H9 (cell line): ENCODE results near the gene DICER1. TPM values are rescaled to one million over a fixed set of nuclear protein-coding genes. Genes with fewer than 3 reads are reported as not detected.

Source experiments
- DNase-seq: peaks from one replicate; pipeline ENCODE4 v3.0.0-alpha.2; 2017
- H2AFZ ChIP-seq: one replicate; pipeline ENCODE4 v1.6.1; 2013; ENCODE audit warnings: mild to moderate bottlenecking, low read length, control low read depth, moderate library complexity
- H2AK5ac ChIP-seq: 2 replicates; pipeline ENCODE4 v1.6.1; 2013; ENCODE audit warnings: low read length, control low read depth, mixed read lengths; ENCODE audit not compliant: insufficient read length
- H2BK120ac ChIP-seq: one replicate; pipeline ENCODE4 v1.6.1; 2013; ENCODE audit warnings: low read depth, mild to moderate bottlenecking, low read length, control low read depth, inconsistent platforms; ENCODE audit not compliant: poor library complexity, severe bottlenecking
- H2BK12ac ChIP-seq: 2 replicates; pipeline ENCODE4 v1.6.1; 2013; ENCODE audit warnings: low read length, control low read depth, mixed read lengths, low read depth; ENCODE audit not compliant: insufficient read length
- H2BK15ac ChIP-seq: 2 replicates; pipeline ENCODE4 v1.6.1; 2013; ENCODE audit warnings: low read depth, low read length, control low read depth
- H2BK20ac ChIP-seq: one replicate; pipeline ENCODE4 v1.6.1; 2013; ENCODE audit warnings: low read depth, mild to moderate bottlenecking, low read length, control low read depth, inconsistent platforms; ENCODE audit not compliant: poor library complexity, severe bottlenecking
- H2BK5ac ChIP-seq: 2 replicates; pipeline ENCODE4 v1.6.1; 2013; ENCODE audit warnings: low read length, control low read depth, mixed read lengths; ENCODE audit not compliant: insufficient read length
- H3K14ac ChIP-seq: 2 replicates; pipeline ENCODE4 v1.6.1; 2013; ENCODE audit warnings: low read length, control low read depth; ENCODE audit not compliant: insufficient read depth
- H3K18ac ChIP-seq: 2 replicates; pipeline ENCODE4 v1.6.1; 2013; ENCODE audit warnings: low read depth, mild to moderate bottlenecking, mixed read lengths, low read length, control low read depth; ENCODE audit not compliant: insufficient read length
- H3K23ac ChIP-seq: 2 replicates; pipeline ENCODE4 v1.6.1; 2013; ENCODE audit warnings: low read length, control low read depth, mixed read lengths, low read depth; ENCODE audit not compliant: insufficient read length
- H3K23me2 ChIP-seq: 2 replicates; pipeline ENCODE4 v1.6.1; 2013; ENCODE audit warnings: low read depth, mild to moderate bottlenecking, mixed read lengths, low read length, control low read depth; ENCODE audit not compliant: insufficient read length, poor library complexity, severe bottlenecking
- H3K27ac ChIP-seq: 2 replicates; pipeline ENCODE4 v1.5.1; 2013; ENCODE audit warnings: low read length, control low read depth, mixed read lengths, low read depth; ENCODE audit not compliant: insufficient read length
- H3K27me3 ChIP-seq: 2 replicates; pipeline ENCODE4 v1.6.1; 2013; ENCODE audit warnings: low read length, control low read depth, inconsistent platforms; ENCODE audit not compliant: insufficient read depth
- H3K4ac ChIP-seq: 2 replicates; pipeline ENCODE4 v1.6.1; 2013; ENCODE audit warnings: low read depth, mild to moderate bottlenecking, control low read depth, inconsistent platforms, low read length, moderate library complexity
- H3K4me1 ChIP-seq: 2 replicates; pipeline ENCODE4 v1.6.1; 2013; ENCODE audit warnings: low read length, control low read depth, inconsistent platforms; ENCODE audit not compliant: insufficient read depth
- H3K4me2 ChIP-seq: 2 replicates; pipeline ENCODE4 v1.6.1; 2013; ENCODE audit warnings: low read length, control low read depth, mixed read lengths; ENCODE audit not compliant: insufficient read length, insufficient read depth
- H3K56ac ChIP-seq: 2 replicates; pipeline ENCODE4 v1.6.1; 2013; ENCODE audit warnings: low read depth, mild to moderate bottlenecking, mixed read lengths, low read length, control low read depth; ENCODE audit not compliant: insufficient read length
- H3K79me1 ChIP-seq: 2 replicates; pipeline ENCODE4 v1.6.1; 2013; ENCODE audit warnings: low read depth, mild to moderate bottlenecking, moderate library complexity, low read length, control low read depth, inconsistent platforms; ENCODE audit not compliant: insufficient read depth, poor library complexity, severe bottlenecking
- H3K79me2 ChIP-seq: 2 replicates; pipeline ENCODE4 v1.6.1; 2013; ENCODE audit warnings: low read length, control low read depth, inconsistent platforms; ENCODE audit not compliant: insufficient read depth
- H3K9ac ChIP-seq: 2 replicates; pipeline ENCODE4 v1.6.1; 2013; ENCODE audit warnings: low read length, control low read depth, mixed read lengths; ENCODE audit not compliant: insufficient read length; ENCODE audit errors: extremely low read depth
- H3K9me3 ChIP-seq: one replicate; pipeline ENCODE4 v1.6.1; 2013; ENCODE audit warnings: low read depth, low read length, inconsistent platforms; ENCODE audit not compliant: control insufficient read depth
- H3T11ph ChIP-seq: one replicate; pipeline ENCODE4 v1.6.1; 2013; ENCODE audit warnings: mild to moderate bottlenecking, low read length, control low read depth, inconsistent platforms
- H4K20me1 ChIP-seq: one replicate; pipeline ENCODE4 v1.6.1; 2013; ENCODE audit not compliant: control insufficient read depth, insufficient read length, insufficient read depth
- H4K5ac ChIP-seq: 2 replicates; pipeline ENCODE4 v1.6.1; 2013; ENCODE audit warnings: low read depth, mild to moderate bottlenecking, mixed read lengths, low read length, control low read depth; ENCODE audit not compliant: insufficient read length
- H4K8ac ChIP-seq: replicated peaks from 2 replicates; pipeline ENCODE4 v1.6.1; 2013; ENCODE audit warnings: low read length, control low read depth, mixed read lengths, low read depth; ENCODE audit not compliant: insufficient read length
- H4K91ac ChIP-seq: 2 replicates; pipeline ENCODE4 v1.6.1; 2013; ENCODE audit warnings: low read depth, mild to moderate bottlenecking, moderate library complexity, mixed read lengths, low read length, control low read depth; ENCODE audit not compliant: insufficient read length
- H3K27ac Mint-ChIP-seq, 3 experiments: 2 replicates in 2 of 3; 3 replicates in 1 of 3; pipeline ENCODE4 v1.8.0; 2020 to 2021; ENCODE audit warnings: mixed read lengths in 3 of 3, mild to moderate bottlenecking in 1 of 3, moderate library complexity in 1 of 3
- H3K27me3 Mint-ChIP-seq: 2 replicates; pipeline ENCODE4 v1.8.0; 2021; ENCODE audit warnings: low read depth, mild to moderate bottlenecking, moderate library complexity, mixed read lengths
- H3K36me3 Mint-ChIP-seq, 3 experiments: 2 replicates in 2 of 3; 3 replicates in 1 of 3; pipeline ENCODE4 v1.8.0; 2020 to 2021; ENCODE audit warnings: low read depth in 3 of 3, mixed read lengths in 3 of 3; ENCODE audit not compliant: insufficient read depth in 1 of 3
- H3K4me1 Mint-ChIP-seq, 2 experiments: 2 replicates each; pipeline ENCODE4 v1.8.0; 2020; ENCODE audit warnings: mixed read lengths in 2 of 2
- H3K4me3 Mint-ChIP-seq, 2 experiments: 2 replicates in 1 of 2; 3 replicates in 1 of 2; pipeline ENCODE4 v1.8.0; 2020 to 2021; ENCODE audit warnings: mild to moderate bottlenecking in 2 of 2, mixed read lengths in 2 of 2, moderate library complexity in 1 of 2
- H3K9me3 Mint-ChIP-seq, 2 experiments: 2 replicates in 1 of 2; 3 replicates in 1 of 2; pipeline ENCODE4 v1.8.0; 2020; ENCODE audit warnings: mild to moderate bottlenecking in 2 of 2, mixed read lengths in 2 of 2, moderate library complexity in 1 of 2
- CTCF ChIP-seq: fragments of 200-600 bp; sonication (generic); conservative IDR thresholded peaks from 3 replicates; pipeline ENCODE4 v1.8.0; 2021; ENCODE audit warnings: antibody characterized with exemption, mild to moderate bottlenecking
- WGBS: extraction: QIAGEN DNeasy Blood & Tissue Kit; methylation state at CpG from one replicate; pipeline ENCODE4 v1.1.7; 2013; ENCODE audit warnings: missing lambda C conversion rate, low lambda C conversion rate, mixed read lengths; ENCODE audit not compliant: insufficient read length; ENCODE audit errors: extremely low coverage; 5-methylcytosine and 5-hydroxymethylcytosine counted together
- total RNA-seq: library from RNA; stranded (reverse); gene quantifications from 2 replicates; pipeline ENCODE4 v1.2.1, GENCODE V29; 2021

DICER1 gene
- total RNA-seq, 1 experiment from 2014 or later = 57.0 TPM

GRCh38 chr14:95174184-95174792 is 17.0 kb upstream of the DICER1 start:
- no peak overlapping the region for H2BK20ac ChIP-seq
- no peak overlapping the region for H3K4ac ChIP-seq
- H3K23ac ChIP-seq = no peak overlapping the region
- H4K8ac ChIP-seq = no peak overlapping the region
- H3K4me1 ChIP-seq = no peaks in the 10 kb centered on the region
- no peak overlapping the region for H3K18ac ChIP-seq
- Mint-ChIP-seq H3K36me3 (no peaks in the 10 kb centered on the region; a peak in 1 of 7 replicates), H3K27me3 (no peaks in the 10 kb centered on the region), H3K4me1 (no peaks in the 10 kb centered on the region), H3K4me3 (no peak overlapping the region), H3K9me3 (no peaks in the 10 kb centered on the region), H3K27ac (no peak overlapping the region)
- no peaks in the 10 kb centered on the region for H3K23me2 ChIP-seq
- H2AK5ac ChIP-seq = no peak overlapping the region
- no peak overlapping the region for H3K9ac ChIP-seq
- H3K79me2 ChIP-seq = no peaks in the 10 kb centered on the region
- DNase-seq = no peak
- H2BK15ac ChIP-seq = no peak overlapping the region
- no peak overlapping the region for H3K56ac ChIP-seq
- H3K14ac ChIP-seq = no peak overlapping the region
- no peak overlapping the region for H4K5ac ChIP-seq
- no peak overlapping the region for H2BK5ac ChIP-seq
- H2BK120ac ChIP-seq = no peak overlapping the region
- H2AFZ ChIP-seq = no peak overlapping the region
- no peaks in the 10 kb centered on the region for H3K79me1 ChIP-seq
- H3K27ac ChIP-seq = no peak overlapping the region
- 100% methylated on average over 1 of the region's 2 CpGs for WGBS
- no peak overlapping the region for H4K91ac ChIP-seq
- TF ChIP-seq CTCF = no peak
- H4K20me1 ChIP-seq = no peaks in the 10 kb centered on the region
- H2BK12ac ChIP-seq = no peak overlapping the region
- H3T11ph ChIP-seq = no peak overlapping the region
- no peaks in the 10 kb centered on the region for H3K27me3 ChIP-seq
- no peak overlapping the region for H3K4me2 ChIP-seq
- no peaks in the 10 kb centered on the region for H3K9me3 ChIP-seq
